ENCODE results near the gene BCL2. TPM values are rescaled to one million over a fixed set of nuclear protein-coding genes. Genes with fewer than 3 reads are reported as not detected.
"Not testable (repeated sequence)": the region's sequence is repeated elsewhere in the genome, so short reads cannot be mapped to it uniquely, and the experiment has no call there.

The BCL2 gene
- polyA plus RNA-seq, 1 of the 3 experiments (the other 2 are of a cell fraction): 1.5 TPM

DNA sequence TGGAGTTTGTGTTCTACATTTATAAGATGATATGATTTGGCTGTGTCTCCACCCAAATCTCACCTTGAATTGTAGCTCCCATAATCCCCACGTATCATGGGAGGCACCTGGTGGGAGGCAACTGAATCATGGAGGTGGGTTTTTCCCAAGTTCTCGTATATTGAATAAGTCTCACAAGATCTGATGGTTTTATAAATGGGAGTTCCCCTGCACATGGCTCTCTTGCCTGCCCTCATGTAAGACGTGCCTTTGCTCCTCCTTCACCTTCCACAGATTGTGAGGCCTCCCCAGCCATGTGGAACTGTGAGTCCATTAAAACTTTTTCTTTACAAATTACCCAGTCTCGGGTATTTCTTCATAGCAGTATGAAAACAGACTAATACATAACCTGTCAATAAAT is 83.6 kb downstream of the BCL2 start:
- H3K36me3 ChIP-seq (replicated peaks in 1 of 2; ENCODE audit: control insufficient read depth in 1 of 2, insufficient read depth in 2 of 2, low read length in 1 of 2); H3K9me2 ChIP-seq; H3K9ac ChIP-seq; DNase-seq; H3F3A ChIP-seq (replicated peaks; ENCODE audit: insufficient read depth); H4K20me1 ChIP-seq (ENCODE audit: insufficient read depth); H3K79me2 ChIP-seq (ENCODE audit: insufficient read depth); H3K4me1 ChIP-seq (ENCODE audit: control insufficient read depth in 1 of 2, insufficient read depth in 2 of 2, low read depth in 1 of 2, low read length in 1 of 2); H3K9me3 ChIP-seq; H3K27me3 ChIP-seq (ENCODE audit: insufficient read depth); H3K4me2 ChIP-seq; H3K27ac ChIP-seq (ENCODE audit: low read depth in 2 of 2, low read length in 1 of 2); CTCF ChIA-PET; H3K4me3 ChIP-seq (ENCODE audit: low read depth in 2 of 2, low read length in 1 of 2); POLR2A ChIA-PET; H2AFZ ChIP-seq (ENCODE audit: low read depth): not testable (repeated sequence)
- 92% methylated on average over 4 of the region's 4 CpGs for WGBS (ENCODE audit: low lambda C conversion rate)

DNA sequence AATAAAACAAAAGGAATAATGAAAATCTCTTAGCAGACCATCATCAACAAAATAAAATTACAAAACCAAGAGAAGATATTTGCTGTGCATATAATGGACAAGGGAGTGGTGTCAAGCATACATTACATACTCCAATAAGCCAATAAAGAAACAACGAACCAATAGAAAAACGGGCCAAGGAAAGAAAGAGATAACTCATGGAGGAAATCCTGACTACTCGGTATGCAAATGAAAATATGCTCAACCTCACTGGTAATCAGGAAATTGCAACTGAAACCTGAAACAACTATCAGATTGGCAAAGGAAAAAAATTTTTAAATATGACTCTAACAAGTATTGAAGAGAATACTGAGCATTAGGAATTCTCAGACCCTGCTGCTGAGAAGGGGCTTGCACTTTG is 84.7 kb downstream of the BCL2 start:
- peaks cover 4% of the 10 kb centered on the region for H3F3A ChIP-seq (replicated peaks; ENCODE audit: insufficient read depth)
- 42% methylated on average over 3 of the region's 3 CpGs for WGBS (ENCODE audit: low lambda C conversion rate)
- H3K9ac ChIP-seq: no peak overlapping the region
- no peaks in the 10 kb centered on the region for H3K27me3 ChIP-seq (ENCODE audit: insufficient read depth)
- no peak for TF ChIP-seq ELF1 (IDR thresholded peaks at IDR 0.05)
- no peak for TF ChIP-seq GATA2 (CRISPR knock-in tag; IDR thresholded peaks at IDR 0.05)
- TF ChIP-seq FOSL2 (IDR thresholded peaks at IDR 0.05; ENCODE audit: borderline replicate concordance, low read depth): no peak
- no peak for TF ChIP-seq SIN3A (IDR thresholded peaks at IDR 0.05; ENCODE audit: borderline replicate concordance, low read depth, low read length)
- TF ChIP-seq, protein P1, sequence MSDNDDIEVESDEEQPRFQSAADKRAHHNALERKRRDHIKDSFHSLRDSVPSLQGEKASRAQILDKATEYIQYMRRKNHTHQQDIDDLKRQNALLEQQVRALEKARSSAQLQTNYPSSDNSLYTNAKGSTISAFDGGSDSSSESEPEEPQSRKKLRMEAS (IDR thresholded peaks at IDR 0.05; ENCODE audit: low read depth): no peak
- no peak for TF ChIP-seq EP300 (IDR thresholded peaks at IDR 0.05; ENCODE audit: borderline replicate concordance in 1 of 2, low read depth in 1 of 2, low read length in 1 of 2)
- no peak for TF ChIP-seq RAD21 (IDR thresholded peaks at IDR 0.05; ENCODE audit: low read length)
- TF ChIP-seq GABPA (IDR thresholded peaks at IDR 0.05; ENCODE audit: low read depth): no peak
- peak; percentile 52 for TF ChIP-seq TCF12 (IDR thresholded peaks at IDR 0.05)
- TF ChIP-seq YY1 (IDR thresholded peaks at IDR 0.05; ENCODE audit: low read depth): no peak
- TF ChIP-seq, protein P2, sequence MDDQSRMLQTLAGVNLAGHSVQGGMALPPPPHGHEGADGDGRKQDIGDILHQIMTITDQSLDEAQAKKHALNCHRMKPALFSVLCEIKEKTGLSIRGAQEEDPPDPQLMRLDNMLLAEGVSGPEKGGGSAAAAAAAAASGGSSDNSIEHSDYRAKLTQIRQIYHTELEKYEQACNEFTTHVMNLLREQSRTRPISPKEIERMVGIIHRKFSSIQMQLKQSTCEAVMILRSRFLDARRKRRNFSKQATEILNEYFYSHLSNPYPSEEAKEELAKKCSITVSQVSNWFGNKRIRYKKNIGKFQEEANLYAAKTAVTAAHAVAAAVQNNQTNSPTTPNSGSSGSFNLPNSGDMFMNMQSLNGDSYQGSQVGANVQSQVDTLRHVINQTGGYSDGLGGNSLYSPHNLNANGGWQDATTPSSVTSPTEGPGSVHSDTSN (IDR thresholded peaks at IDR 0.05): 0 out of 2 replicates have a peak, but pooled peaks have one; percentile 19
- TF ChIP-seq, protein P3, sequence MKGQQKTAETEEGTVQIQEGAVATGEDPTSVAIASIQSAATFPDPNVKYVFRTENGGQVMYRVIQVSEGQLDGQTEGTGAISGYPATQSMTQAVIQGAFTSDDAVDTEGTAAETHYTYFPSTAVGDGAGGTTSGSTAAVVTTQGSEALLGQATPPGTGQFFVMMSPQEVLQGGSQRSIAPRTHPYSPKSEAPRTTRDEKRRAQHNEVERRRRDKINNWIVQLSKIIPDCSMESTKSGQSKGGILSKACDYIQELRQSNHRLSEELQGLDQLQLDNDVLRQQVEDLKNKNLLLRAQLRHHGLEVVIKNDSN (IDR thresholded peaks at IDR 0.05; ENCODE audit: borderline replicate concordance, low read depth): no peak
- no peak for TF ChIP-seq RCOR1 (IDR thresholded peaks at IDR 0.05; ENCODE audit: low read length)
- H3K9me3 ChIP-seq: no peaks in the 10 kb centered on the region
- H3K4me1 ChIP-seq (ENCODE audit: control insufficient read depth in 1 of 2, insufficient read depth in 2 of 2, low read depth in 1 of 2, low read length in 1 of 2): peaks cover 0 to 6% of the 10 kb centered on the region in 2 experiments; a peak in 2 of 4 replicates
- no peaks in the 10 kb centered on the region for H3K9me2 ChIP-seq
- no peak overlapping the region for H3K4me3 ChIP-seq (ENCODE audit: low read depth in 2 of 2, low read length in 1 of 2)
- ChIA-PET POLR2A (no interaction called here), CTCF (no interaction called here)
- no peaks in the 10 kb centered on the region for H4K20me1 ChIP-seq (ENCODE audit: insufficient read depth)
- no peaks in the 10 kb centered on the region for H3K79me2 ChIP-seq (ENCODE audit: insufficient read depth)
- H2AFZ ChIP-seq (ENCODE audit: low read depth): peak overlapping the region; percentile 7; the same call in 1 of the 2 replicates
- H3K27ac ChIP-seq (ENCODE audit: low read depth in 2 of 2, low read length in 1 of 2): no peak overlapping the region
- no peak for DNase-seq
- H3K36me3 ChIP-seq (replicated peaks in 1 of 2; ENCODE audit: control insufficient read depth in 1 of 2, insufficient read depth in 2 of 2, low read length in 1 of 2): no peaks in the 10 kb centered on the region
- H3K4me2 ChIP-seq: no peak overlapping the region

Data from SK-N-SH (cell line).